Measurements from ENCODE around the gene CCR1. TPM values are rescaled to one million over a fixed set of nuclear protein-coding genes. Genes with fewer than 3 reads are reported as not detected.

The CCR1 gene
- total RNA-seq, 2 experiments from 2014 or later = not detected

DNA sequence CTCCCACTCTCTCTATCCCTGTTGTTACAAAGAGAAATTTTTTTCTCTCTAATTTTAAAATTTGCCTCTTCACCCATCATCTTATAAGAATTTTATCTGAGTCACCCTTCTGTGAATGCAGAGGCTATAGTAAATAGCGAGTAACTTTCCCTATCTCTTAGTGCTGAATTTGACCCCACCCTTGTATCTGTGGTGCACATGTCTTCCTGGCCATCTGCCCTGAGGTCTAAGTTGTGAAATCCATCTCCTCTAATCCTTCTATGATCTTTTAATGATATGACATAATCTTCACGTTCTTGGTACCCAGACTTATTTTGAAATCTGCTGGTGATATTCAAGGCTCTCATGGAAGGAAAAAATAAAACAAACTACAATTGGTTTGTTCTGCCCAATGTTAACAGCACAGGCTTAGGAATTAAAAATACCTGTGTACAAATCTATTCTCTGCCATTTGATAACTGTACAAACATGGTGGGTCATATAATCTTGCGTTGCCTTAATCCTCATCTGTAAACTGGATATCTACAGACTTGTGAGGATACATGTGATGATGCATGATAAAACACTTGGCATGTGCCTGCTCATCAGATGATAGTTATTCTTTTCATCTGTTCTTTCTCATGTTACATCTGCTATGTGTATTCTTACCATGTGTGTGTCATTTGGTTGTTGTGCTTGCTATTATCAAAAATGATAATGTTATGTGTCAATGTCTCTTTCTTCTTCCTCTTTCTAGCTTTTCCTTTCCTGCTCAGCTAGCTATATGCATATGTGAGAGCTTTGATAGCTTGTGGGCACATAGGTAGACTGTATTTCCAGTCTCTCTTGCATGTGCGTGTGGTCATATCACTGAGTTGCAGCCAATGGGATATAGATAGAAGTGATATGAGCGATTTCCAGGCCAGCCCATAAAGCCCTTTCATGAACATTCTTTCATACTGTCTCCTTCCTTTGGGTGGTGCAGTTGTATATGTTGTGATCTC, 20.4 kb upstream of the CCR1 start:
- Mint-ChIP-seq H3K4me3 (no peak overlapping the region), H3K27me3 (ENCODE audit: low read depth) (peaks cover 7% of the 10 kb centered on the region), H3K36me3 (ENCODE audit: low read depth) (no peaks in the 10 kb centered on the region), H3K4me1 (ENCODE audit: low read depth) (no peaks in the 10 kb centered on the region), H3K9me3 (peaks cover 5% of the 10 kb centered on the region), H3K27ac (no peak overlapping the region)
- CTCF ChIA-PET = interaction anchor here (0.6 to 0.7 kb wide), 3 partner anchors 11 to 34 kb away, joined by 3 read pairs; no protein-coding TSS in a partner anchor
- intact Hi-C loops (cut with micrococcal nuclease) = loop anchor here (5.0 kb wide), 1 partner anchor 144 kb away; the partner anchor contains the start of gene CCR5
- no peak for DNase-seq

DNA sequence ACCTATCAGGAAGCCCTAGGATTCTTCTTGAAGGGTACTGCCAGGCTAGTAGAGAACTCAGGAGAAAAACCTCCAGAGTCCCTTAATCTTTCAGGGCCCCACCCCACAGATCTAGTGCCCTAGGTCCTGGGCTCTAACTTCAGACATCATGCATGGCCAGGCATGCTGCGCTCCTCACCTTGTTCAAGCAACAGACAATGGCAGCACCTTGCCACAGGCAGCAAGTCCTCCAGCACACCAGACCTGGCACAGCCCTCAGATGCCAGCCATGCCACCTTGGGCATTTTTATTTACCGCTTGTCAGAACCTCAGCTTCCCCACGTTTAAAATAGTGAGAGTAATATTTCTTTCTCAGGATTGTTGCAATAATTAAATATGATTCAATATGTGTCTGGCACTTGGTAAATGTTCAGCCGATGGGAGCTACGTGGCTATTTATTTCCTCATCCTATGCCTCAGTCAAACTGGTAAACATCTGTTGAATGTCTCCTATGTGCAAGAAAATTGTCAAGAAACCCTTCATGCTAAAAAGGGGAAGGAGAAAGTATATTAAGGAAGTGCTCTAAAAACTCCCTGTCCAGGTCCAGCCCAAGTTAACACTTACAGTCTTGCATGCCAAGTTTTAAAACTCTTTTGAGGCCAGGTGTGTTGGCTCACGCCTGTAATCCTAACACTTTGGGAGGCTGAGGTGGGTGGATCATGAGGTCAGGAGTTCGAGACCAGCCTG, 14.5 kb upstream of the CCR1 start:
- H3K4me3 Mint-ChIP-seq = no peak overlapping the region
- no peaks in the 10 kb centered on the region for H3K36me3 Mint-ChIP-seq (ENCODE audit: low read depth)
- CTCF ChIA-PET = interaction anchor here (0.6 to 1.0 kb wide), 2 partner anchors 54 to 126 kb away, joined by 3 read pairs; no protein-coding TSS in a partner anchor
- H3K9me3 Mint-ChIP-seq = peaks cover 6% of the 10 kb centered on the region
- H3K4me1 Mint-ChIP-seq (ENCODE audit: low read depth) = no peaks in the 10 kb centered on the region
- no peak overlapping the region for H3K27ac Mint-ChIP-seq
- DNase-seq = no peak
- H3K27me3 Mint-ChIP-seq (ENCODE audit: low read depth) = peaks cover 5% of the 10 kb centered on the region
- intact Hi-C loops (cut with micrococcal nuclease) = no loop called here

DNA sequence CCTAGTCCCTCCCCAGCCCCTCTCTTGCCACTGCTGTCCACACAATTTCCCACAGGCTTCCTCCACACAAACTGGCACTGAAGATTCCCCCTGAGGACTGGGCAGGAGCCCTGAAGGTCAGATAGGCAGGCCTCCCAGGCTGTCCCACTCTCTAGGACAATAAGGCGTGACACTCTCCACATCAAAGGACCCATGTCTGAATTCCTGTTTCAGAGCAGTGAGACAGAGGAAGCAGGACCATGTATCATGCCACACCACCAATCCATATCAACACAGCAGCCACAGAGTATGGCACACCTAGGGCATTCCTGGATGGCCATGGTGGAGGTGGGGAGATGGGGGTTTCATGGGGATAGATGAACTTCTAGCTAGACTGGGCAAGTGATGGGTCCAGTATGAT, 13.8 kb upstream of the CCR1 start:
- Mint-ChIP-seq H3K27me3 (ENCODE audit: low read depth) (peaks cover 5% of the 10 kb centered on the region), H3K9me3 (peaks cover 6% of the 10 kb centered on the region)
- CTCF ChIA-PET = no interaction called here

DNA sequence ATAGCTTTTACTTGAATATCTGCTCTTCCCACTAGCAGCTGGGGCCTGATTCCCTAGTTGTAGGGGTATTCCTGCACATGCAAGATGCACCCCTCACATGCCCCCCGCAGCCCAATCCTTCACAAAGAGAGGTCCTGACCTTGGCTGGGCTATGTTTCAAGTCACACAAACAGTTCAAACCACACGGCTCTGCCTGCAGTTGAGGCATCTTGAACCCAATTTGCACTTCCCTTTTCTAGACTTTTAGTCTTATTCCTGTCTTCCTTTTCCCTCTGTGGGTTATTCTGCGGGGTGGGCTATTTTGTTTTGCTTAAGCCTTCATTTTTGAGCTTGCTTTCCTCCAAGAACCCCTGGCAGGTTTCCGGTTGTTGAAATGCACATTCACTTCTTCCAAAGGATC, 13.3 kb upstream of the CCR1 start:
- H3K27ac Mint-ChIP-seq = no peak overlapping the region
- H3K36me3 Mint-ChIP-seq (ENCODE audit: low read depth) = no peaks in the 10 kb centered on the region
- peaks cover 4% of the 10 kb centered on the region for H3K9me3 Mint-ChIP-seq
- CTCF ChIA-PET = no interaction called here
- peaks cover 3% of the 10 kb centered on the region for H3K27me3 Mint-ChIP-seq (ENCODE audit: low read depth)
- no peaks in the 10 kb centered on the region for H3K4me1 Mint-ChIP-seq (ENCODE audit: low read depth)
- intact Hi-C loops (cut with micrococcal nuclease) = no loop called here
- H3K4me3 Mint-ChIP-seq = no peak overlapping the region
- no peak for DNase-seq

More for the DNA sequence above, 13.8 kb upstream of the CCR1 start:
- H3K36me3 Mint-ChIP-seq (ENCODE audit: low read depth) = no peaks in the 10 kb centered on the region
- no peaks in the 10 kb centered on the region for H3K4me1 Mint-ChIP-seq (ENCODE audit: low read depth)
- intact Hi-C loops (cut with micrococcal nuclease) = no loop called here
- H3K27ac Mint-ChIP-seq = no peak overlapping the region
- no peak overlapping the region for H3K4me3 Mint-ChIP-seq
- DNase-seq = no peak

DNA sequence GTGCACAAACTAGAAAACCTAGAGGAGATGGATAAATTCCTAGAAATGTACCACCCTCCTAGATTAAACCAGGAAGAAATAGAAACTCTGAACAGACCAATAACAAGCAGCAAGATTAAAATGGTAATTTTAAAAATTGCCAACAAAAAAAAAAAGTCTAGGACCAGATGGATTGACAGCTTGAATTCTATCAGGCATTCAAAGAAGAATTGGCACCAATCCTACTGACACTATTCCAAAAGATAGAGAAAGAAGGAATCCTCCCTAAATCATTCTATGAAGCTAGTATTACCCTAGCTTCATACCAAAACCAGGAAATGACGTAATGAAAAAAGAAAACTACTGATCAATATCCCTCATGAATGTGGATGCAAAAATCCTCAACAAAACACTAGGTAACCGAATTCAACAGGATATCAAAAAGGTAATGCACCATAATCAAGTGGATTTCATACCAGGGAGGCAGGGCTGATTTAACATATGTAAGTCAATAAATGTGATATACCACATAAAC, 10.1 kb upstream of the CCR1 start:
- CTCF ChIA-PET = interaction anchor here (0.7 kb wide), 1 partner anchor 151 kb away, joined by 3 read pairs; no protein-coding TSS in a partner anchor
- H3K4me1 Mint-ChIP-seq (ENCODE audit: low read depth) = no peaks in the 10 kb centered on the region
- intact Hi-C loops (cut with micrococcal nuclease) = no loop called here
- H3K27ac Mint-ChIP-seq = no peak overlapping the region
- H3K9me3 Mint-ChIP-seq = peaks cover 1% of the 10 kb centered on the region
- no peaks in the 10 kb centered on the region for H3K36me3 Mint-ChIP-seq (ENCODE audit: low read depth)
- DNase-seq = no peak
- no peak overlapping the region for H3K4me3 Mint-ChIP-seq
- H3K27me3 Mint-ChIP-seq (ENCODE audit: low read depth) = no peaks in the 10 kb centered on the region

DNA sequence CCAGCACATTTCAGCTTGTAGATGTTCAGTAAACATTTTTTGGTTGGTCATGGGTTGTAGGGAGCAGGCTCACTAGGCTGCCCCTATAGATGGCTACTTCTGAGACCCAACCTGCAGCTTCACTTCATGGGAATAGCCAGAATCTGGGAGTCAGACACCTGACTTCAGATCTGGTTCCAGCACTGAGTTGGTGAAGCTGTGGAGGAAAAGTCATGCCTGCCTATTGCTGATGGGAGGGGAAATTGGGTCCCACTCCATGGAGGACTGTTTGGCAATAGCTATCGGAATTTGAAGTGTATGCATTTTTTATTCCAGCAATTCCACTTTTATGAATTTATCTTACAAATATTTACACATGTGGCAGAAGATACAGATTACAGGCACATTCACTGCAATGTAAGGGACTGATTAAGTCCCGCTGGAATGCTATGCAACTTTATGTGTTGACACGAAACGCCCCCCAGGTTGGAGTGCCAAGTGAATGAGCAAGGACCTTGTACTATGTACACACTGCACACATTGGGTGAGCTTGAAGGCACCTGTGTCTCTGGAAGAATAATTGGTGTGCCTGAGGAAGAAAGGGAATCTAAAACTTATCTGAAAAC, 7.8 kb upstream of the CCR1 start:
- intact Hi-C loops (cut with micrococcal nuclease) = no loop called here
- CTCF ChIA-PET = interaction anchor here (1.0 to 4.2 kb wide), 4 partner anchors 153 to 411 kb away, joined by 3 to 25 read pairs (median 8); no protein-coding TSS in a partner anchor

DNA sequence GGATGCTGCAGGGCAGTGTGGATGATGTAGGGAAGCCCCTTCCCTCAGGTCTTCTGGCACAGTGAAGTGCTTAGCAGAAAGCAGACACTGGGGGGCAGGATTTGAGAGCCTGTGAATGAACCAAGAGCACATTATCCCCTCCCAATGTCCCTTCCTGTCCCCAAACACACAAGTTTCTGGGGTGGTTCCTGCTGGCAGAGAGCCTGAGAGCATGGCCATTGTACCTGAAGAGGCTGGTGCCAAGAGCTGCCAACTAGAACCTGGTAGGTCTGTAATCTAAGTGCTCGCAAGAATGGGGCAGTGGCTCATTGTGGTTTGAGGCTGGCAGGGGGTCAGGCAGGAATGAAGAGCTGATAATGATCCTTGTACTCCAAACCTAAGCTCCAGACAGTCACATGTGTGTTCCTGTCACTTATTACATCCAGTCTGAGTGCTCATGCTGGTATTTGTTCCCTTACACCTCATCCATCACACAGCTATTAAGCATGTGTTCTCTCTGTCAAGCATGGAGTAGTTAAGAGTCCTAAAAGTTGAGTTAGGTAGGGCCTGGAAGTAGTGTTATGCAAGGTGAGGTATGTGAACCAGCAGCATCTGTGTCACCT, 6.7 kb upstream of the CCR1 start:
- Mint-ChIP-seq H3K4me3 (no peak overlapping the region), H3K27ac (no peak overlapping the region), H3K27me3 (ENCODE audit: low read depth) (no peaks in the 10 kb centered on the region), H3K36me3 (ENCODE audit: low read depth) (no peaks in the 10 kb centered on the region), H3K9me3 (peaks cover 1% of the 10 kb centered on the region), H3K4me1 (ENCODE audit: low read depth) (no peaks in the 10 kb centered on the region)
- peak; percentile 47 for DNase-seq
- intact Hi-C loops (cut with micrococcal nuclease) = loop anchor here (1.0 kb wide), 1 partner anchor 153 kb away; no protein-coding TSS in a partner anchor
- CTCF ChIA-PET = interaction anchor here (0.7 to 4.2 kb wide), 6 partner anchors 79 to 410 kb away, joined by 3 to 25 read pairs (median 4); no protein-coding TSS in a partner anchor

More for the DNA sequence above, 7.8 kb upstream of the CCR1 start:
- Mint-ChIP-seq H3K27me3 (ENCODE audit: low read depth) (no peaks in the 10 kb centered on the region), H3K36me3 (ENCODE audit: low read depth) (no peaks in the 10 kb centered on the region), H3K4me3 (no peak overlapping the region), H3K9me3 (peaks cover 1% of the 10 kb centered on the region), H3K27ac (no peak overlapping the region), H3K4me1 (ENCODE audit: low read depth) (no peaks in the 10 kb centered on the region)
- DNase-seq = no peak

DNA sequence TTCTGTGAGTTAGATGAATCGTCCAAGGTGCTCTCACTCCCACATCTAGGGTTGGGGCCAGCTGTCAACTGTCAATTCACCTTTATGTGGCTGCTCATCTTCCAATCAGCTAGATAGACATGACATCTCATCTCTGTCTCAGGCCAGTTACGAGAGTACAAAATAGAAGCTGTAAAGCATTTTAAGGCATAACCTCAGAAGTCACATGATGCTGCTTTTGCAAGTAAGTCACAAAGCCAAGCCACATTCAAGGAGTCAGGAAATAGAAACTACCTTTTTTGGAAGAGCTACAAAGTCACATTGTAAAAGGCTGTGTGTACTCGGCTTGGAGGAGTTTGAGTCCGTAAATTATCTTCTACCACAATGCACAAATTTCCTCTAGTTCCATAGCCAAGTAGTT, 5.1 kb upstream of the CCR1 start:
- Mint-ChIP-seq H3K9me3 (no peaks in the 10 kb centered on the region), H3K4me1 (ENCODE audit: low read depth) (peaks cover 9% of the 10 kb centered on the region), H3K4me3 (no peak overlapping the region), H3K36me3 (ENCODE audit: low read depth) (no peaks in the 10 kb centered on the region), H3K27me3 (ENCODE audit: low read depth) (no peaks in the 10 kb centered on the region), H3K27ac (no peak overlapping the region)
- CTCF ChIA-PET = interaction anchor here (0.9 to 4.2 kb wide), 4 partner anchors 134 to 275 kb away, joined by 3 to 25 read pairs (median 4); no protein-coding TSS in a partner anchor
- intact Hi-C loops (cut with micrococcal nuclease) = no loop called here
- no peak for DNase-seq

DNA sequence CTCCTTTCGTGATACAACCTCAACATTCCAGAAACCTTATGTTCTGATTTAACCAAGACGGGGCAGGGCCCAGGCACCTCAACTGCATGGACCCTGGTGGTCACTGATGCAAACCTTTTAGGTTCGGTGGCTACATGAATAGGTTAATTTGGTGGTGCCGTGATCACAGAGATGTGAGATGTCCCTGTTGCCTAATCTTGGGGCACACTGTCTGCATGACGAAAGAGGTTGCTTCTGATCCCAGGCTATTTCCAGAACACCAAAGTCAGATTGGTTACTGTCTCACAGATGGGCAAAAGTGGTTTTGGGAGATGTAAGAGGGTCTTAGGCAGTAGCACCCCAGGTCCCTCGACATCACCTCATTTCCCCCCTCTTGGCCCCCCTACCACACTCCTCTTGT, 4.0 kb upstream of the CCR1 start:
- Mint-ChIP-seq H3K36me3 (ENCODE audit: low read depth) (no peaks in the 10 kb centered on the region), H3K27me3 (ENCODE audit: low read depth) (no peaks in the 10 kb centered on the region), H3K9me3 (no peaks in the 10 kb centered on the region), H3K4me1 (ENCODE audit: low read depth) (peaks cover 15% of the 10 kb centered on the region), H3K27ac (no peak overlapping the region), H3K4me3 (no peak overlapping the region)
- CTCF ChIA-PET = no interaction called here
- no peak for DNase-seq
- intact Hi-C loops (cut with micrococcal nuclease) = no loop called here

DNA sequence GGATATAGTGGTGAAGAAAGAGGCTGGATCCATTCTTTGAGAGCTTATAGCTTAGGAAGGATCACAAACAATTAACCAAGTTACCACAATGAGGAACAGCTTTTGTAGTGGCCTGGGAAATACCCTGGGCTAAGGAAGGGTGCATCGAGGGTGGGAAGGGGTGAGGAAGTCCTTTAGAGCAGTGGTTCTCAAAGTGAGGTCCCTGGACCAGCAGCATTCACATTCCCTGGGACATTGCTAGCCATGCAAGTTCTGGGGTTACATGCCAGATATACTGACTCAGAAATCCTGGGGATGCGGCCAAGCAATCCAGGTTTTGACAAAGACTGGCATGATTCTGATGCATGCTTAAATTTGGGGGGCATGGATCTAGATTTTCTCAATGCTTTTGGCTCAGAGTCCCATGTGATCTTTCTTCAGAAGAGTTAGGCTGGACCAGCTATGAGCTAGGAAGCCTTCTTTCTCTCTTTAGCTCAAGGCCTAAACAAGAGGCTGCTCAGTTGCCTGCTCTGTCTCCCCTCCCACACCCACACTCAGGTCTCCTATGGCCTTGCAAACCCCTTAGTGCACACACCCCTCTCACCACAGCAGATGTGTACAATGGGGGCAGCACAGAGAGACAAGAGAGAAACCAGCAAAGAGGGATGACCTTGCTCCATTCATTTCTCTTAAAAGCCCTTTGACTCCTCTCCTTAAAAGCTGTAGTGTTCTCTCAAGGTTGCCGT, 1.8 kb upstream of the CCR1 start:
- no peak overlapping the region for H3K27ac Mint-ChIP-seq
- CTCF ChIA-PET = no interaction called here
- no peak overlapping the region for H3K4me3 Mint-ChIP-seq
- H3K9me3 Mint-ChIP-seq = no peaks in the 10 kb centered on the region
- no peaks in the 10 kb centered on the region for H3K36me3 Mint-ChIP-seq (ENCODE audit: low read depth)
- intact Hi-C loops (cut with micrococcal nuclease) = no loop called here
- no peak for DNase-seq
- H3K4me1 Mint-ChIP-seq (ENCODE audit: low read depth) = peaks cover 15% of the 10 kb centered on the region
- H3K27me3 Mint-ChIP-seq (ENCODE audit: low read depth) = no peaks in the 10 kb centered on the region

DNA sequence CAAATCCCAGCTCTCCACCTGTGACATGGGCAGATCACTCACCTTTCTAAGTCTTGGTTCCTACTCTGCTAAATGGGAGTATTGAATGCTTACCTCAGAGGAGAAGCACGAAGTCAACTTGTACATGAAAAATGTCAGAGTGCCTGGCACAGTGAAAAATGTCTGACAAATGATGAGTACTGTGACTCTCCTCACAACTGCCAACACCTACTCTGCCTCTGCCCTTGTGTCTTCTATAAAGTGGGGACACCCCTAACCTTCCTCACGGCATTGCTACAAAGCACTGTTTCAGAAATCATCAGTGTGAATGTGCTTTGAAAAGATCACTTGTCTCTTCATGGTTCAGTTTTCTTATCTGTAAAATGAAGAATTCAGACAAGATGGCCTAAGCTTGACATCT, 940 bp upstream of the CCR1 start:
- H3K36me3 Mint-ChIP-seq (ENCODE audit: low read depth) = no peaks in the 10 kb centered on the region
- H3K27ac Mint-ChIP-seq = no peak overlapping the region
- CTCF ChIA-PET = interaction anchor here (0.6 to 1.3 kb wide), 2 partner anchors 44 to 161 kb away, joined by 3 to 5 read pairs; no protein-coding TSS in a partner anchor
- H3K4me1 Mint-ChIP-seq (ENCODE audit: low read depth) = peaks cover 15% of the 10 kb centered on the region
- no peak for DNase-seq
- no peaks in the 10 kb centered on the region for H3K9me3 Mint-ChIP-seq
- intact Hi-C loops (cut with micrococcal nuclease) = no loop called here
- no peak overlapping the region for H3K4me3 Mint-ChIP-seq
- H3K27me3 Mint-ChIP-seq (ENCODE audit: low read depth) = no peaks in the 10 kb centered on the region
